ENCODE results near the gene RSPH9. TPM values are rescaled to one million over a fixed set of nuclear protein-coding genes. Genes with fewer than 3 reads are reported as not detected.

Gene RSPH9
- total RNA-seq, 1 donor from 2014 or later = not detected

DNA sequence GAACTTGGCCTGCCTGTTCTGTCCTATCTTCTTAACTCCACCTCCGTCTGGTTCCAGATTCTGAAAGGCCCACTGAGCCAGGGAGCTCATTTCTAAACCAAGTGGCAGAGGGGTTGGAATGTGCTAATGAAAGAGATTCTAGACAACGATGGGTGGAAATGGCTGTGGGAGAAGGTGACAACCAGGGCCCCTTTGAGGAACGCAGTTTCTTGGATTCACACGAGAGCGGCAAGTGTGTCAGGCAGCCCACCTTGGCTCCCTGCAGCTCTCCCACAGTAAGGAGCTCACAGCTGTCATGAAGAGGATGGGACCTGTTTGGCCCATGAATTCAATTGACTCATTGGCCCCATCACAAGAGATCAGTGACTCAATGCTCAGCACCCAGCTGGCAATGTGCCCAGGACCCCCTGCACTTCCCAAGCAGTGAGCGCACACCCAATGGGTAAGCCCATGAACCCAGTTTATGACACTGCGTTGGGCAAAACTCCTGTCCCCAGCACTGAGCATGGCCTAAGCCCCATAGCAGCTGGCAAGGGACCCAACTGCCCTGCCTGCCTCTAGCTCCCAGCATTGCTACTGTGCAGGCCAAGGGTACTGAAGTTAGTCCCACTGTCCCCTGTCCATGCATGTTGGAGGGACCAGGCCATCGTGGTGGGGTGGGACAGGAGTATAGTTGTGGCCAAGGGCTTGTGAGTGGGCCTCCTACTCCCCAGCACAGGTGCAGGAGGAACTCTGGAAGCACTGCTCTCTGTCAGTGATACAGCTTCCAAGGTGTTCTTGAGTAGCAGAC is 26.4 kb downstream of the RSPH9 start:
- H3K9me3 Mint-ChIP-seq (ENCODE audit: unreplicated experiment) = no peaks in the 10 kb centered on the region
- peaks cover 14% of the 10 kb centered on the region for H3K27me3 Mint-ChIP-seq (ENCODE audit: unreplicated experiment)
- TF ChIP-seq, protein P1, sequence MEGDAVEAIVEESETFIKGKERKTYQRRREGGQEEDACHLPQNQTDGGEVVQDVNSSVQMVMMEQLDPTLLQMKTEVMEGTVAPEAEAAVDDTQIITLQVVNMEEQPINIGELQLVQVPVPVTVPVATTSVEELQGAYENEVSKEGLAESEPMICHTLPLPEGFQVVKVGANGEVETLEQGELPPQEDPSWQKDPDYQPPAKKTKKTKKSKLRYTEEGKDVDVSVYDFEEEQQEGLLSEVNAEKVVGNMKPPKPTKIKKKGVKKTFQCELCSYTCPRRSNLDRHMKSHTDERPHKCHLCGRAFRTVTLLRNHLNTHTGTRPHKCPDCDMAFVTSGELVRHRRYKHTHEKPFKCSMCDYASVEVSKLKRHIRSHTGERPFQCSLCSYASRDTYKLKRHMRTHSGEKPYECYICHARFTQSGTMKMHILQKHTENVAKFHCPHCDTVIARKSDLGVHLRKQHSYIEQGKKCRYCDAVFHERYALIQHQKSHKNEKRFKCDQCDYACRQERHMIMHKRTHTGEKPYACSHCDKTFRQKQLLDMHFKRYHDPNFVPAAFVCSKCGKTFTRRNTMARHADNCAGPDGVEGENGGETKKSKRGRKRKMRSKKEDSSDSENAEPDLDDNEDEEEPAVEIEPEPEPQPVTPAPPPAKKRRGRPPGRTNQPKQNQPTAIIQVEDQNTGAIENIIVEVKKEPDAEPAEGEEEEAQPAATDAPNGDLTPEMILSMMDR (IDR thresholded peaks at IDR 0.05; ENCODE audit: unreplicated experiment) = no peak
- peaks cover 7% of the 10 kb centered on the region for H3K4me1 Mint-ChIP-seq (ENCODE audit: unreplicated experiment)
- H3K4me3 Mint-ChIP-seq (ENCODE audit: unreplicated experiment) = peak overlapping the region; percentile 25
- no peak for DNase-seq (ENCODE audit: low spot score)
- no peak overlapping the region for H3K27ac Mint-ChIP-seq (ENCODE audit: unreplicated experiment)
- H3K36me3 Mint-ChIP-seq (ENCODE audit: low read depth, unreplicated experiment) = peaks cover 14% of the 10 kb centered on the region

DNA sequence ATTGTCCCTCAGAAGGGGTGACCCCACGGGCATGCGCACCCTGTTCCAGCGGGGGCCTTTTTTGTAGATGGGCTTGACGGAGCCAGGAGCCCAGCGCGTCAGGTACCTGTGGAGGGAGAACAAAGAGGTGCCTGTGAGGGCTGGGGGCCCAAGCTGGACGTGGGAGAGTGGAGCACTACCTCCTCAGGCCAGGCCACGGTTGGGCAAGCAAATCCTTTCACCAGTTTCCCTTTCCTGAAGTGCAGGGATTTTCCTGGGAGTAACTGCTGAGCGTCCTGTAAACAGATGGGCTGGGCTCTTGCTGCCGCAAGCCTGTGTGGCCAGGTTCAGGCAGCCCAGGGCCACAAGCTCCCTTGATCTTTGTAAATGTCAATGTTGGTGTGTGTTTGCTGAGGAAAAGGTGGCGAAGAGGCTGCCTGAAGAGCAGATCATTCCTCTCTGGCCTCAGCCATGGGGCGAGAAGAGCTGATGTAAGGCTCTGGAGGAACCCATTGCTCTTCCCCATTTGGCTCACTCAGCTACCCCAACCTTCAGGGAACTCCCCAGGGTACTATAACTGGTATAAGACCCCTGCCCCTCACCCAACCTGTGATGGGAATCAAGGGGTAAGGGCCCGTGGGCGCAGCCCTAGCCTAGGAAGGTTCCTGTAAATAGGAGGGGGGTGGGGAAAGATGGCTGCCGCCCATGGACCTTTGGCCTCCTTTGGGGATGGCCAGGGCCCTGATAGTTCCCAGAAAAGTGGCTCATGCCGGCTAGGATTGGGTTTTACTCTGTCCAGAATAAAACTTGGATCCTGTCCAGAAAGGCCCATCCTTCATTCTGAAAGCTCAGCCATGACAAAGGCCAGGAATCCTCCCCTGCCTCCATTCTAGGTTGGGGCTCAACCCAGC is 27.2 kb downstream of the RSPH9 start:
- H3K4me1 Mint-ChIP-seq (ENCODE audit: unreplicated experiment) = peaks cover 7% of the 10 kb centered on the region

DNA sequence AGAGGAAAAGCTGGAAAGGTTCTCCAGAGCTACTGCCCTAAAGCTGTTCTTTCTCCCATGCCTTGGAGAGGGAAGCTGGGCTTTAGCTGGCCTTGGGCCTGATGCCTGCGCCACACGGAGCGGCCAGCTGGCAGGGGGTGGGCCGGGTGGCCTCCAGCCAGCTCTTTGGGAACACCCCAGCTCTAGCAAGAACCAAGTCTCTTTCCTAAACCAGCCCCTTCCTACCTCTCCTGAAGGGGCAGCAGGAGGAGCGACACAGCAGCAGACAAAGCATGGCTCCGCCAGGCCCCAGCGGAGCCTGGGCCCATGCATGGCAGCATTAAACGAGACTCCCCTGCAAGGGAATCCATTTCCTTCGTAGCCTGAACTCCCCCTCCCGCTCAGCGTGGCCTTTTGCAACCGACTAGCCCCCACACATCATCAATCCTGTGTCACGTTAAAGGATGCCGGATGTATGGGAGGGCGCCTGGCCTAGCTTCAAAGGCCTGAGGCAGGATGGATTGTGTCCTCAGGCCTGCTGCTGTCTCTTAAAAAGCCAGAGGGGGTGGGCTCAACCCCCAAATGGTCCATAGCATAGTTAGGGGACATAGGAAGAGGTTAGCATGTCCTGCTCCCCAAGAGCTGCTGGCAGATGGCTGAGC is 28.7 kb downstream of the RSPH9 start:
- DNase-seq (ENCODE audit: low spot score) = no peak
- TF ChIP-seq, protein P1 (IDR thresholded peaks at IDR 0.05; ENCODE audit: unreplicated experiment) = no peak
- Mint-ChIP-seq H3K36me3 (ENCODE audit: low read depth, unreplicated experiment) (peaks cover 24% of the 10 kb centered on the region), H3K27ac (ENCODE audit: unreplicated experiment) (no peak overlapping the region), H3K4me3 (ENCODE audit: unreplicated experiment) (no peak overlapping the region), H3K27me3 (ENCODE audit: unreplicated experiment) (peaks cover 7% of the 10 kb centered on the region), H3K9me3 (ENCODE audit: unreplicated experiment) (no peaks in the 10 kb centered on the region), H3K4me1 (ENCODE audit: unreplicated experiment) (peaks cover under 1% of the 10 kb centered on the region)

More for the DNA sequence above, 27.2 kb downstream of the RSPH9 start:
- TF ChIP-seq, protein P1 (IDR thresholded peaks at IDR 0.05; ENCODE audit: unreplicated experiment) = no peak
- peaks cover 7% of the 10 kb centered on the region for H3K27me3 Mint-ChIP-seq (ENCODE audit: unreplicated experiment)
- H3K27ac Mint-ChIP-seq (ENCODE audit: unreplicated experiment) = no peak overlapping the region
- H3K9me3 Mint-ChIP-seq (ENCODE audit: unreplicated experiment) = no peaks in the 10 kb centered on the region
- peaks cover 14% of the 10 kb centered on the region for H3K36me3 Mint-ChIP-seq (ENCODE audit: low read depth, unreplicated experiment)
- DNase-seq (ENCODE audit: low spot score) = no peak
- H3K4me3 Mint-ChIP-seq (ENCODE audit: unreplicated experiment) = no peak overlapping the region

DNA sequence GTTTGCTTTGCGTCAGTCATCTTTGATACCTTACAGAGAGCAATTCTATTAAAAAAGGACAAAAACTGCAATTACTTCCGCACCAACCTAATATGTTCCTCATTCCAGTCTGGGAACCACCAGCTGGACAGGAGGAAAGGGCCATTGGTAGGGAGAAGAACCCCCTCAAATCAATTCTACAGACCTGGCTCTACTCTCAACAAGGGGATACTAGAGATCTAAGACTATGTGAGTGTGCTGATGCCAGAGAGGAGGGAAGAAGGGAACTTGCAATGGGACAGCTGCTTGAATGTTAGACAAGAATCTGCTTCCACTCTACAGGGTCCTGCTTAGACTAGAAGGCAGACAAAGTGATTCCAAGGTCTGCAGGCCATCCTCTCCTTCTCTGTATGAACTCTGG is 29.5 kb downstream of the RSPH9 start:
- TF ChIP-seq, protein P1 (IDR thresholded peaks at IDR 0.05; ENCODE audit: unreplicated experiment) = no peak
- Mint-ChIP-seq H3K4me3 (ENCODE audit: unreplicated experiment) (peak overlapping the region; percentile 47), H3K9me3 (ENCODE audit: unreplicated experiment) (no peaks in the 10 kb centered on the region), H3K27me3 (ENCODE audit: unreplicated experiment) (peaks cover 7% of the 10 kb centered on the region), H3K4me1 (ENCODE audit: unreplicated experiment) (no peaks in the 10 kb centered on the region), H3K27ac (ENCODE audit: unreplicated experiment) (no peak overlapping the region), H3K36me3 (ENCODE audit: low read depth, unreplicated experiment) (peaks cover 26% of the 10 kb centered on the region)
- no peak for DNase-seq (ENCODE audit: low spot score)
